GM06990 (cell line): Measurements from ENCODE around the gene DNM1L.
"Not testable (repeated sequence)": the region's sequence is repeated elsewhere in the genome, so short reads cannot be mapped to it uniquely, and the experiment has no call there.

ENCODE experiments used
- DNase-seq: peaks from one replicate; pipeline ENCODE4 v3.0.0-alpha.2; 2011; ENCODE audit not compliant: insufficient read length; ENCODE audit errors: extremely low read depth
- H3K27me3 ChIP-seq: replicated peaks from 2 replicates; pipeline ENCODE4 v1.6.0; 2011; ENCODE audit warnings: low read length; ENCODE audit not compliant: control insufficient read depth, insufficient read depth
- H3K36me3 ChIP-seq: 2 replicates; pipeline ENCODE4 v1.5.1; 2011; ENCODE audit warnings: low read length; ENCODE audit not compliant: control insufficient read depth, insufficient read depth
- H3K4me3 ChIP-seq: replicated peaks from 2 replicates; pipeline ENCODE4 v1.5.1; 2011; ENCODE audit warnings: low read depth, mild to moderate bottlenecking, control low read depth, low read length
- TF ChIP-seq, protein P1 (sequence below): IDR thresholded peaks from 2 replicates; pipeline ENCODE4 v1.5.1; 2011; ENCODE audit warnings: low read length, control low read depth, mild to moderate bottlenecking, inconsistent platforms; ENCODE audit not compliant: insufficient read depth, poor library complexity, severe bottlenecking

DNM1L gene

DNA sequence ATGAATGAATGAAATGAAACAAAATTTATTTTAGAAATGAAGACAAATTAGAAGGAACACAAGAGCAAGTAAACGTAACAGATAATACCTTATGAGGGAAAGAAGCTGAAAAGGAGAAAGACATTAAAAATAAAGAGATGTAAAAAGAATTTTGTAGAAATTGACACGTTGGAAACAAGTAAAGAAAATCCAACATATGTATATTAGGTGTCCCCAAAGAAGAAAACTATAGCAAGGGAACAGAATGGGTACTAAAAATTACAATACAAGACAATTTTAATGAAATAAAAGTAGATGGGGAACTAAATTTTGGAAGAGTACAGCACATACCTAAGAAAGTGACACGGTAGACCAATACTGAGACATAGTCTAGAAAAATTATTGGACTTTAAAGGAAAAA, 16.7 kb downstream of the DNM1L start:
- TF ChIP-seq, protein P1, sequence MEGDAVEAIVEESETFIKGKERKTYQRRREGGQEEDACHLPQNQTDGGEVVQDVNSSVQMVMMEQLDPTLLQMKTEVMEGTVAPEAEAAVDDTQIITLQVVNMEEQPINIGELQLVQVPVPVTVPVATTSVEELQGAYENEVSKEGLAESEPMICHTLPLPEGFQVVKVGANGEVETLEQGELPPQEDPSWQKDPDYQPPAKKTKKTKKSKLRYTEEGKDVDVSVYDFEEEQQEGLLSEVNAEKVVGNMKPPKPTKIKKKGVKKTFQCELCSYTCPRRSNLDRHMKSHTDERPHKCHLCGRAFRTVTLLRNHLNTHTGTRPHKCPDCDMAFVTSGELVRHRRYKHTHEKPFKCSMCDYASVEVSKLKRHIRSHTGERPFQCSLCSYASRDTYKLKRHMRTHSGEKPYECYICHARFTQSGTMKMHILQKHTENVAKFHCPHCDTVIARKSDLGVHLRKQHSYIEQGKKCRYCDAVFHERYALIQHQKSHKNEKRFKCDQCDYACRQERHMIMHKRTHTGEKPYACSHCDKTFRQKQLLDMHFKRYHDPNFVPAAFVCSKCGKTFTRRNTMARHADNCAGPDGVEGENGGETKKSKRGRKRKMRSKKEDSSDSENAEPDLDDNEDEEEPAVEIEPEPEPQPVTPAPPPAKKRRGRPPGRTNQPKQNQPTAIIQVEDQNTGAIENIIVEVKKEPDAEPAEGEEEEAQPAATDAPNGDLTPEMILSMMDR, result no peak
- Histone ChIP-seq H3K27me3 (no peaks in the 10 kb centered on the region), H3K36me3 (no peaks in the 10 kb centered on the region), H3K4me3 (no peak overlapping the region)
- no peak for DNase-seq

GRCh38 chr12:32697445-32697844, 18.3 kb downstream of the DNM1L start:
- TF ChIP-seq, protein P1, result no peak
- no peaks in the 10 kb centered on the region for H3K36me3 ChIP-seq
- no peaks in the 10 kb centered on the region for H3K27me3 ChIP-seq
- DNase-seq, result no peak
- no peak overlapping the region for H3K4me3 ChIP-seq

DNA sequence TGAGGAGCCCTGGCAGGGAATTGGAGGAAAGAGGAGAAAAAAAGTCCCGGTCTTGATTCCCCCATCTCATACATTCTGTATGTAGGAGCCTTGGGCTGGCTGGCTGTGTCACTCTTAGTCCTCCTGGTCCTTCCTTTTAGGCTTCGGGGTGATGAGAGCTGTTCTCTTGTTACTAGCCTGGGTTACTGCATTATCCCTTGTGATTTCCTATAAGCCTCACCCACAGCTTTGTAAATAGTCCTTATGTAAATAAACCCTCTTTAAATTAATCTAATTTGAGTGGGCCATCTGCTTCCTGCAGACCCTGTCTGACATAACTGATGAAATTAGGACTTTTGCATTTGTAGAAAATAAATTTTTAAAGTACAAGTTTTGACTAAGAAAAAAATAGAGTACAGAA, 19.2 kb downstream of the DNM1L start:
- TF ChIP-seq, protein P1, result no peak
- H3K27me3 ChIP-seq, result no peaks in the 10 kb centered on the region
- H3K36me3 ChIP-seq, result no peaks in the 10 kb centered on the region
- H3K4me3 ChIP-seq, result no peak overlapping the region
- no peak for DNase-seq

DNA sequence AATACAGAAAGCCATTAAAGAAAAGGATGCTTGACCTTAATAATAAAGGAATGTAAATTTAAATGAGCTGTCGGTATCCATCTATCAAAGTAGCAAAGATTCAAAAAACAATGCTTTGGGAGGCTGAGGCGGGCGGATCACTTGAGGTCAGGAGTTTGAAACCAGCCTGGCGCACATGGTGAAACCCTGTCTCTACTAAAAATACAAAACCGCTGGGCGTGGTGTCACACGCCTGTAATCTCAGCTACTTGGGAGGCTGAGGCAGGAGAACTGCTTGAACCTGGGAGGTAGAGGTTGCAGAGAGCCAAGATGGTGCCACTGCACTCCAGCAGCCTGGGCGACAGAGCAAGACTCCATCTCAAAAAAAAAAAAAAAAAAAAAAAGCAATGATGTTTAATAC, 20.3 kb downstream of the DNM1L start:
- not testable (repeated sequence) for H3K36me3 ChIP-seq, H3K27me3 ChIP-seq, H3K4me3 ChIP-seq, DNase-seq

DNA sequence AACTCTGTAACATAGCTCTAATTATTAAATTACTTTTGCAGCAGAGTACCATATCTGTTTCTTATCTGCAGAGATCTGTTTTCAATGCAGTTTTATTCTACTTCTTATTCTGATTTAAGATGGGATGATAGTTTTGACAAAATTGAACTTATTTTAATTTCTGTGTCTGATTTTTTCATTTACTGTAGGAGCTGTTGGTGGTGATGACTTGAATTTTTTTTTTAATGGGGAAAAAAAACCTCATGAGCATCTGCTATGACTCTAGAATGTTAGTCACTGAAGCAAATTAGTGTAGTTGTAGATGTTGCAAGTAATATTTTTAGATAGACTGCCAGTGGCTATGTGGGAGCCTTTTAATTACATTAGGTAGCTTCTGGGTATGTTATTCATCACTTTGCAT, 23.4 kb downstream of the DNM1L start:
- TF ChIP-seq, protein P1, result no peak
- H3K27me3 ChIP-seq, result no peaks in the 10 kb centered on the region
- H3K36me3 ChIP-seq, result no peaks in the 10 kb centered on the region; the same call in 1 of the 2 replicates
- no peak overlapping the region for H3K4me3 ChIP-seq
- no peak for DNase-seq

- no peak for DNase-seq
- no peak overlapping the region for H3K4me3 ChIP-seq
- H3K36me3 ChIP-seq, result no peaks in the 10 kb centered on the region; the same call in 1 of the 2 replicates
- no peaks in the 10 kb centered on the region for H3K27me3 ChIP-seq
- TF ChIP-seq, protein P1, result no peak
These were observed 23.8 kb downstream of the DNM1L start for GRCh38 chr12:32702946-32703345.
